K562 (cell line): Measurements from ENCODE around the gene IFI30. TPM values are rescaled to one million over a fixed set of nuclear protein-coding genes. Genes with fewer than 3 reads are reported as not detected.

ENCODE experiments used
- CHD4 ChIP-seq: fragments of 200-600 bp; sonication (generic); IDR thresholded peaks from 3 replicates; pipeline ENCODE4 v1.6.1; 2012; ENCODE audit warnings: low read depth, mild to moderate bottlenecking, mixed read lengths, low read length, inconsistent platforms; ENCODE audit not compliant: insufficient read depth, insufficient replicate concordance, poor library complexity, severe bottlenecking
- ESRRA ChIP-seq: fragments of 450-650 bp; IDR thresholded peaks from 2 replicates; pipeline ENCODE4 v1.6.1; 2014; ENCODE audit warnings: low read depth, mild to moderate bottlenecking, moderate library complexity, borderline replicate concordance
- ETV5 ChIP-seq: sonication (generic); formaldehyde crosslinking; IDR thresholded peaks from 2 replicates; pipeline ENCODE4 v1.4.0; 2020; ENCODE audit warnings: low read depth, mild to moderate bottlenecking, missing genetic modification reagents
- FOXA1 ChIP-seq: fragments of 450-650 bp; IDR thresholded peaks from 2 replicates; pipeline ENCODE4 v1.6.1; 2016; ENCODE audit warnings: mild to moderate bottlenecking, borderline replicate concordance
- FOXP1 ChIP-seq: sonication (generic); formaldehyde crosslinking; IDR thresholded peaks from 2 replicates; pipeline ENCODE4 v1.8.0; 2022; ENCODE audit warnings: mild to moderate bottlenecking, missing genetic modification reagents
- HDAC6 ChIP-seq: IDR thresholded peaks from 2 replicates; pipeline ENCODE4 v1.6.1; 2012; ENCODE audit warnings: low read depth, mild to moderate bottlenecking, control low read depth, inconsistent platforms, low read length, moderate library complexity
- JUND ChIP-seq, 2 experiments: IDR thresholded peaks; 2 replicates in 1 of 2; 3 replicates in 1 of 2; pipeline ENCODE4 v1.6.1; 2011; ENCODE audit warnings: borderline replicate concordance in 2 of 2, low read depth in 2 of 2, low read length in 2 of 2, improper control_type of control experiment in 1 of 2, missing biosample characterization in 1 of 2, missing genetic modification characterization in 1 of 2, missing genetic modification reagents in 1 of 2
- MAZ ChIP-seq, 2 experiments: fragments of 450-650 bp in 1 of 2; sonication (generic) in 1 of 2; formaldehyde crosslinking; IDR thresholded peaks in 1 of 2; conservative IDR thresholded peaks in 1 of 2; 2 replicates each; pipeline versions ENCODE4 v1.4.0 to v1.5.0; 2020; ENCODE audit warnings: mild to moderate bottlenecking in 1 of 2, missing genetic modification reagents in 1 of 2
- POLR2AphosphoS2 ChIP-seq: IDR thresholded peaks from 2 replicates; pipeline ENCODE4 v1.6.1; 2012; ENCODE audit warnings: low read length, improper control_type of control experiment
- XRCC5 ChIP-seq: fragments of 200-400 bp; formaldehyde crosslinking; IDR thresholded peaks from 2 replicates; pipeline ENCODE4 v1.6.1; 2017; ENCODE audit warnings: low read depth, mild to moderate bottlenecking, low read length
- ZFPM2 ChIP-seq: fragments of 250-450 bp; sonication (Bioruptor Pico); IDR thresholded peaks from 2 replicates; pipeline ENCODE4 v1.5.1; 2022; ENCODE audit warnings: mild to moderate bottlenecking
- ZNF224 ChIP-seq: sonication (generic); formaldehyde crosslinking; IDR thresholded peaks from 2 replicates; pipeline ENCODE4 v1.8.0; 2022; ENCODE audit warnings: mild to moderate bottlenecking, missing genetic modification reagents
- ZNF316 ChIP-seq: fragments of 450-650 bp; IDR thresholded peaks from 2 replicates; pipeline ENCODE4 v1.6.1; 2016
- ZNF707 ChIP-seq: fragments of 250-450 bp; sonication (Bioruptor Pico); conservative IDR thresholded peaks from 2 replicates; pipeline ENCODE4 v1.8.0; 2022; ENCODE audit warnings: inconsistent platforms, mild to moderate bottlenecking, moderate library complexity
- polyA plus RNA-seq, 8 experiments: library from polyadenylated mRNA; depleted of rRNA in 4 of 8; stranded (reverse) in 5 of 8; unstranded in 3 of 8; fragments of >200 nt; fragmentation: Nextera tagmentation in 2 of 8; fragmentation: Illumina TruSeq in 1 of 8; extraction: Ambion mirVana in 2 of 8; extraction: Trizol in 1 of 8; gene quantifications; 2 replicates each; pipeline versions ENCODE4 v1.2.1 to v1.2.3, GENCODE V29; 2011 to 2014; ENCODE audit warnings: inconsistent platforms in 1 of 8, missing spikeins in 1 of 8
- total RNA-seq, 7 experiments: library from RNA; depleted of rRNA in 6 of 7; stranded (reverse); fragments of >200 nt in 6 of 7; fragmentation: Illumina TruSeq in 2 of 7; extraction: Trizol in 2 of 7; gene quantifications; 2 replicates each; pipeline versions ENCODE4 v1.2.1 to v1.2.3, GENCODE V29; 2011 to 2021; ENCODE audit warnings: low replicate concordance in 1 of 7
- TF ChIP-seq, protein P1 (sequence below), 2 experiments: fragments of 450-650 bp; IDR thresholded peaks; 2 replicates each; pipeline ENCODE4 v1.6.1; 2016; ENCODE audit warnings: mild to moderate bottlenecking in 2 of 2, borderline replicate concordance in 1 of 2, low read depth in 1 of 2, moderate library complexity in 1 of 2
- TF ChIP-seq, protein P2 (sequence below): sonication (generic); formaldehyde crosslinking; IDR thresholded peaks from 2 replicates; pipeline ENCODE4 v1.5.0; 2020; ENCODE audit warnings: missing genetic modification reagents
- TF ChIP-seq, protein P3 (sequence below): sonication (generic); formaldehyde crosslinking; IDR thresholded peaks from 2 replicates; pipeline ENCODE4 v1.8.1; 2023; ENCODE audit warnings: mild to moderate bottlenecking, missing genetic modification reagents

IFI30 gene
- total and polyA plus RNA-seq, 9 of the 15 experiments (the other 6 are each of a cell fraction or from before 2014, with no cell fraction given), result 63.7 to 430 (median 109) TPM

DNA sequence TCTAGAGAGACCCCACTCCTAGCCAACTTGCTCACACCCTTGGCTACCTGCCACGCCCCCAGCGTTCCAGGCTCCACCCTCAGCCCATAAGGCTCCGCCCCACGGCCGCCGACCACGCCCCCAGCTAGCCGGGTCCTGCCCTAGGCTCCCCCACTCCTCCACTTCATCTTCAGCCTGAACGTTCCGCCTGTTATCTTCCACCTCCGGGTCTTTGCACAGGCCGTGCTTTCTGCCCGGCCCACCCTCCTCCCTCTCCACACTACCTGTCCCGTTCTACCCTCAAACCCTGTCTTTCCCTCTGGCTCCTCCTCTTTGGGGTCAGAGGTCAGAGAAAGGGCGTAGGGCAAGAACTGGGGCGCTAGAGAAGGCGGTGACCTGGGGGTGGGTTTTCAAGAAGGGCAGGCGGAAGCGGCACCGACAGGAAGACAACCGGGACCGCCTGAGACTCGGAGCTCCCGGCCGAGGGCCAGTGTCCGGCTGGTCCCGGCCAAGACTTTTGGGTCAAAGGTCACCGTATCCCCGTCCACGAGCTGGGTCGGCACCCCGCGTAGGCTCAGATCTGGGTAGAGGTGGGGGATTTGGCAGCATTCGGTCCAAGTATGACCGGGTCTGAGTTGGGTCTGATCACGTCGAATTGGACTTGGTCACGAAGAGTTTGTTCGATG, 50.4 kb downstream of the IFI30 start (continued):
- TF ChIP-seq ZFPM2 (CRISPR knock-in tag), result no peak
- TF ChIP-seq POLR2AphosphoS2, result no peak
- TF ChIP-seq, protein P1, sequence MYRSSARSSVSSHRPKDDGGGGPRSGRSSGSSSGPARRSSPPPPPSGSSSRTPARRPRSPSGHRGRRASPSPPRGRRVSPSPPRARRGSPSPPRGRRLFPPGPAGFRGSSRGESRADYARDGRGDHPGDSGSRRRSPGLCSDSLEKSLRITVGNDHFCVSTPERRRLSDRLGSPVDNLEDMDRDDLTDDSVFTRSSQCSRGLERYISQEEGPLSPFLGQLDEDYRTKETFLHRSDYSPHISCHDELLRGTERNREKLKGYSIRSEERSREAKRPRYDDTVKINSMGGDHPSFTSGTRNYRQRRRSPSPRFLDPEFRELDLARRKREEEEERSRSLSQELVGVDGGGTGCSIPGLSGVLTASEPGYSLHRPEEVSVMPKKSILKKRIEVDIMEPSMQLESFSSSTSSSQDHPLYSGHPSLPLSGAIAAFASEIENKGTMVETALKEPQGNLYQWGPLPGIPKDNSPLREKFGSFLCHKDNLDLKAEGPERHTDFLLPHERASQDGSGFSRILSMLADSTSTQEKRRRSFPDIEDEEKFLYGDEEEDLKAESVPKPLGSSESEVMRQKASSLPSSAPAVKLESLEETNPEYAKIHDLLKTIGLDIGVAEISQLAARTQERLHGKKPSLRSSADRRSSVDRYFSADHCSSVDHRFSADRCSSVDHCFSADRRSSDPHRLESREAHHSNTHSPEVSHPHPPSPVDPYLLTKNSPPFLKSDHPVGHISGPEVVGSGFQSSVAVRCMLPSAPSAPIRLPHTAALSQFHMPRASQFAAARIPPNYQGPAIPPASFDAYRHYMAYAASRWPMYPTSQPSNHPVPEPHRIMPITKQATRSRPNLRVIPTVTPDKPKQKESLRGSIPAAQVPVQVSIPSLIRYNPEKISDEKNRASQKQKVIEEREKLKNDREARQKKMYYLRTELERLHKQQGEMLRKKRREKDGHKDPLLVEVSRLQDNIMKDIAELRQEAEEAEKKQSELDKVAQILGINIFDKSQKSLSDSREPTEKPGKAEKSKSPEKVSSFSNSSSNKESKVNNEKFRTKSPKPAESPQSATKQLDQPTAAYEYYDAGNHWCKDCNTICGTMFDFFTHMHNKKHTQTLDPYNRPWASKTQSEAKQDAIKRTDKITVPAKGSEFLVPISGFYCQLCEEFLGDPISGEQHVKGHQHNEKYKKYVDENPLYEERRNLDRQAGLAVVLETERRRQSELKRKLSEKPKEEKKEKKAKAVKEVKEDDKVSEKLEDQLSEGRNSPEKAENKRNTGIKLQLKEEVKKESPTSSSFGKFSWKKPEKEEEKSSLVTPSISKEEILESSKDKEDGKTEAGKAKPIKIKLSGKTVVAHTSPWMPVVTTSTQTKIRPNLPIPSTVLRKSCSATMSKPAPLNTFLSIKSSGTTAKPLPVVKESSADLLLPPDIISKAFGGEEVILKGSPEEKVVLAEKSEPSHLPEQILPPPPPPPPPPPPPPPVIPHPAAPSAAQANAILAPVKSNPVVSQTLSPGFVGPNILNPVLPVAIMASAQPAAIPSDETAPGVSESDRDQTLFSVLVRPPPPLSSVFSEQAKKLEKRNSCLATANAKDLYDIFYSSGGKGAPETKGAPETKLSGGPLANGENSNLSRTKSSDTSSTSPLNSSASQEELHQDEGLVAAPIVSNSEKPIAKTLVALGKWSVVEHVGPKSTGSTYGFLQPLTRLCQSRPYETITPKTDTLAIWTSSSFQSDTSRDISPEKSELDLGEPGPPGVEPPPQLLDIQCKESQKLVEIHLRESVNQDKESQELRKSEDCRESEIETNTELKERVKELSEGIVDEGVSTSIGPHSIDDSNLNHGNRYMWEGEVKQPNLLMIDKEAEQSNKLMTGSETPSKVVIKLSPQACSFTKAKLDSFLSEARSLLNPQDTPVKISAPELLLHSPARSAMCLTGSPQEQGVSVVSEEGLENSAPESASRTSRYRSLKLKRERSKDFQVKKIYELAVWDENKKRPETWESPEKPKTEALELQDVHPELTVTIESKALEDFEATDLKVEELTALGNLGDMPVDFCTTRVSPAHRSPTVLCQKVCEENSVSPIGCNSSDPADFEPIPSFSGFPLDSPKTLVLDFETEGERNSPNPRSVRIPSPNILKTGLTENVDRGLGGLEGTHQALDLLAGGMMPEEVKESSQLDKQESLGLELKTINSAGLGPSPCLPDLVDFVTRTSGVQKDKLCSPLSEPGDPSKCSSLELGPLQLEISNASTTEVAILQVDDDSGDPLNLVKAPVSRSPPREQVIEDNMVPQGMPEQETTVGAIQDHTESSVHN (IDR thresholded peaks at IDR 0.05; ENCODE audit: borderline replicate concordance in 1 of 2, low read depth in 1 of 2), result no peak
- TF ChIP-seq JUND (IDR thresholded peaks at IDR 0.05; ENCODE audit: borderline replicate concordance, low read depth, low read length), result peak; percentile 67; the same call in 1 of the 2 replicates
- no peak for TF ChIP-seq JUND (tag; IDR thresholded peaks at IDR 0.05; ENCODE audit: borderline replicate concordance, low read depth, low read length)
- no peak for TF ChIP-seq FOXA1
- TF ChIP-seq ESRRA, result peak; percentile 94
- no peak for TF ChIP-seq ZNF316
- no peak for TF ChIP-seq CHD4
- no peak for TF ChIP-seq ZNF224 (CRISPR knock-in tag)
- TF ChIP-seq, protein P2, sequence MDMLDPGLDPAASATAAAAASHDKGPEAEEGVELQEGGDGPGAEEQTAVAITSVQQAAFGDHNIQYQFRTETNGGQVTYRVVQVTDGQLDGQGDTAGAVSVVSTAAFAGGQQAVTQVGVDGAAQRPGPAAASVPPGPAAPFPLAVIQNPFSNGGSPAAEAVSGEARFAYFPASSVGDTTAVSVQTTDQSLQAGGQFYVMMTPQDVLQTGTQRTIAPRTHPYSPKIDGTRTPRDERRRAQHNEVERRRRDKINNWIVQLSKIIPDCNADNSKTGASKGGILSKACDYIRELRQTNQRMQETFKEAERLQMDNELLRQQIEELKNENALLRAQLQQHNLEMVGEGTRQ, result no peak
- TF ChIP-seq ZNF707, result no peak
- TF ChIP-seq MAZ (CRISPR knock-in tag; conservative IDR thresholded peaks at IDR 0.05 in 1 of 2, IDR thresholded peaks at IDR 0.05 in 1 of 2), result peak; percentile 70 to 95; a peak in 3 of 4 replicates
- TF ChIP-seq ETV5, result peak; percentile 55; the same call in 1 of the 2 replicates
- TF ChIP-seq, protein P3, sequence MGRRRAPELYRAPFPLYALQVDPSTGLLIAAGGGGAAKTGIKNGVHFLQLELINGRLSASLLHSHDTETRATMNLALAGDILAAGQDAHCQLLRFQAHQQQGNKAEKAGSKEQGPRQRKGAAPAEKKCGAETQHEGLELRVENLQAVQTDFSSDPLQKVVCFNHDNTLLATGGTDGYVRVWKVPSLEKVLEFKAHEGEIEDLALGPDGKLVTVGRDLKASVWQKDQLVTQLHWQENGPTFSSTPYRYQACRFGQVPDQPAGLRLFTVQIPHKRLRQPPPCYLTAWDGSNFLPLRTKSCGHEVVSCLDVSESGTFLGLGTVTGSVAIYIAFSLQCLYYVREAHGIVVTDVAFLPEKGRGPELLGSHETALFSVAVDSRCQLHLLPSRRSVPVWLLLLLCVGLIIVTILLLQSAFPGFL, result no peak
- peak; percentile 97 for TF ChIP-seq XRCC5
- TF ChIP-seq HDAC6, result no peak
- peak; percentile 81 for TF ChIP-seq FOXP1 (CRISPR knock-in tag)
